ENCODE results near the gene ESYT1. TPM values are rescaled to one million over a fixed set of nuclear protein-coding genes. Genes with fewer than 3 reads are reported as not detected.

ESYT1 gene
- total RNA-seq, 1 donor from 2014 or later = 119 TPM

- Histone ChIP-seq H3K9me3 (no peaks in the 10 kb centered on the region), H3K27me3 (no peaks in the 10 kb centered on the region), H3K36me3 (peaks cover 94 to 100% of the 10 kb centered on the region in 2 donors), H3K27ac (no peak overlapping the region), H3K4me1 (no peaks in the 10 kb centered on the region), H3K4me3 (no peak overlapping the region)
- no peak for TF ChIP-seq CTCF (IDR thresholded peaks at IDR 0.05)
- intact Hi-C loops (cut with DNase I) = no loop called here
- DNase-seq (ENCODE audit: low spot score in 2 of 2) = no peak
Observed at GRCh38 chr12:56172839-56173238, 44.8 kb downstream of the ESYT1 start.

GRCh38 chr12:56178347-56178746 lies 50.3 kb downstream of the ESYT1 start:
- no peak for TF ChIP-seq CTCF (IDR thresholded peaks at IDR 0.05)
- no peak overlapping the region for H3K4me3 ChIP-seq
- no peaks in the 10 kb centered on the region for H3K4me1 ChIP-seq
- no peaks in the 10 kb centered on the region for H3K27me3 ChIP-seq
- no peak overlapping the region for H3K27ac ChIP-seq
- H3K9me3 ChIP-seq = no peaks in the 10 kb centered on the region
- H3K36me3 ChIP-seq = peaks cover 95 to 96% of the 10 kb centered on the region in 2 donors
- no peak for DNase-seq (ENCODE audit: low spot score in 2 of 2)
- intact Hi-C loops (cut with DNase I) = no loop called here

DNA sequence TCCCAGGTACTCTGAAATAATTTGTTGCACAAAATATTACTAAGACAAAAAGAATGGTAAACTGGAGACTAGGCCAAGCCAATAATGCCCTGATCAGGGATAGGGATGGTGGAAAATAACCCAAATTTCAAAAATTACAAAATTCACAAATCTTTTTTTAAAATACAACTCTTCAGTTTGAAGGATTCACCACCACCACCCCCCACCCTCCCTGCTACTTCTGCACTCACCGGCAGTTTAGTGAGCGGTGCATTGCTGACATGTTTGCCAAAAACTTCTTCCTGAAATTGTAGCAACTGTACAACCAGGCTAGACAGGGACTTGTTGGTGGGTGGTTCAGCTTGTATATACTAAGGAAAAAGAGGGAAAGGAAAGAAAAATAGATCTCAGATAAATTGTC lies 58.9 kb downstream of the ESYT1 start:
- no peak for DNase-seq (ENCODE audit: low spot score in 2 of 2)
- H3K4me3 ChIP-seq = peak overlapping the region in 1 of 2 donors; percentile 91
- H3K9me3 ChIP-seq = no peaks in the 10 kb centered on the region
- H3K36me3 ChIP-seq = peaks cover 39 to 47% of the 10 kb centered on the region in 2 donors
- no peaks in the 10 kb centered on the region for H3K27me3 ChIP-seq
- no peak for TF ChIP-seq CTCF (IDR thresholded peaks at IDR 0.05)
- intact Hi-C loops (cut with DNase I) = no loop called here
- peak overlapping the region in 1 of 2 donors; percentile 15 for H3K27ac ChIP-seq
- peaks cover 3 to 6% of the 10 kb centered on the region in 2 donors for H3K4me1 ChIP-seq

DNA sequence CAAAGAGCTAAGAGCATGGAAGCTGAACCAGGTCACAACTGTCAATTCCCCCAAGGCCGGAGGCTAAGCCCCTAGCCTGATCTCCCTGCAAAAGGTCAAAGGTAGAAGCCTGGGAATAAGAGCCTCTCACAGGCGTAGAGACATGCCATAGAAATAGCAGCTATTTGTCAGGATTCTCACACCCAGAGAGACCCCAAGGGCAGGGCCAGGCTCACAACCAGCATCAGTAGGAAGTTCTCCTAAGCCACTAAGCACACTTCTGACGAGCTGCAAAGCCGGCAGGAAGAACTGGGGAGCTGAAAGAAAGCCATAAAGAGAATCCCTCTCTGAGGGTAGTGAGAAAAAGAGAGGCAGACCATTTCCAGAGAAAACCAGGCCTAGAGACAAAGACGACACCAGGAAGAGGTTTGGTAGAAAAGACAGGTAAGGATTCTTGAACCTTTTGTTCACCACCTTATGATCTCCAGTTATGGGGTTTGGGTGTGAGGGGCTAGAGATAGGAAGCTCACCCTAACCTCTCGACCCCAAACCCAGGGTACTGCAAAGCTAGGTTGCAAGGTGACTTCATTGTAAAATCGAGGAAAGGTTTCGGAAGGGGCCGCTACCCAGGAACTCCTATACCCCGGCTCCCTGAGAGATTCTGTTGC lies 60.2 kb downstream of the ESYT1 start:
- intact Hi-C loops (cut with DNase I) = loop anchor here (2.0 kb wide), 2 partner anchors 29 to 71 kb away; partner anchors contain the start of genes ANKRD52 and MYL6
- Histone ChIP-seq H3K4me1 (peaks cover 3 to 6% of the 10 kb centered on the region in 2 donors), H3K27me3 (no peaks in the 10 kb centered on the region), H3K27ac (peak overlapping the region; percentile 85 to 97), H3K36me3 (peaks cover 26 to 34% of the 10 kb centered on the region in 2 donors), H3K4me3 (peak overlapping the region; percentile 68 to 91), H3K9me3 (no peaks in the 10 kb centered on the region)
- DNase-seq (ENCODE audit: low spot score in 2 of 2) = no peak
- no peak for TF ChIP-seq CTCF (IDR thresholded peaks at IDR 0.05)

DNA sequence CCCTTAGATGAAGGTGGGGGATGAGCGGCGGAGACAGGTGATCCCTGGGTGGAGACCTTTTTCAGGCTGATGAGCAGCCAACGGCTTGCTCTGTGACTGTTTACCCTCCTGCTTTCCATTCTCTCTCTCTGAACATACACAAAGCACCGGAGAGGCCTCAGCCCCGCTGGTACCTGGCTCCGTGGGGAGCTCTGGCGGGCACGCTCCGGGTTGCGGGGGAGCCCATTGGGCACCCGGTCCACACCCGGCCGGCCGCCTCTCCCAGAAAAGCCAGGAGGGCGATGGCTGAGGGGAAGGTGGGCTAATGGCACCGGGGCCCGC lies 60.7 kb downstream of the ESYT1 start:
- Histone ChIP-seq H3K4me3 (peak overlapping the region; percentile 68 to 91), H3K27ac (peak overlapping the region; percentile 85 to 97), H3K36me3 (peaks cover 22 to 29% of the 10 kb centered on the region in 2 donors), H3K4me1 (peaks cover 3 to 6% of the 10 kb centered on the region in 2 donors), H3K27me3 (no peaks in the 10 kb centered on the region), H3K9me3 (no peaks in the 10 kb centered on the region)
- no peak for TF ChIP-seq CTCF (IDR thresholded peaks at IDR 0.05)
- DNase-seq (ENCODE audit: low spot score in 2 of 2) = peak in 1 of 2 donors; percentile 69
- intact Hi-C loops (cut with DNase I) = loop anchor here (1.0 to 2.0 kb wide), 5 partner anchors 30 to 70 kb away; partner anchors contain the start of genes ANKRD52, MYL6 and NABP2
